GM13977 (cell line): Measurements from ENCODE around the gene RPUSD3.
A peak's percentile ranks its signal among the peaks of the same experiment; 100 is the strongest.

Experiments used
- DNase-seq: peaks from one replicate; pipeline ENCODE4 v3.0.0; 2012; ENCODE audit warnings: low spot score
- in situ Hi-C: fragments of 300-500 bp; cut with MboI; formaldehyde crosslinking; loops from one replicate; pipeline ENCODE4 v1.12.0; 2022; ENCODE audit warnings: low sequenced_read_pairs, low pct_unique_long_range_greater_than_20kb, mixed read lengths, inconsistent platforms; ENCODE audit not compliant: unreplicated experiment
- TF ChIP-seq, protein P1 (sequence below): IDR thresholded peaks from 2 replicates; pipeline ENCODE4 v1.5.1; 2012; ENCODE audit warnings: mild to moderate bottlenecking, control low read depth; ENCODE audit not compliant: insufficient read depth; ENCODE audit errors: extremely low read depth, missing control alignments

Gene RPUSD3

DNA sequence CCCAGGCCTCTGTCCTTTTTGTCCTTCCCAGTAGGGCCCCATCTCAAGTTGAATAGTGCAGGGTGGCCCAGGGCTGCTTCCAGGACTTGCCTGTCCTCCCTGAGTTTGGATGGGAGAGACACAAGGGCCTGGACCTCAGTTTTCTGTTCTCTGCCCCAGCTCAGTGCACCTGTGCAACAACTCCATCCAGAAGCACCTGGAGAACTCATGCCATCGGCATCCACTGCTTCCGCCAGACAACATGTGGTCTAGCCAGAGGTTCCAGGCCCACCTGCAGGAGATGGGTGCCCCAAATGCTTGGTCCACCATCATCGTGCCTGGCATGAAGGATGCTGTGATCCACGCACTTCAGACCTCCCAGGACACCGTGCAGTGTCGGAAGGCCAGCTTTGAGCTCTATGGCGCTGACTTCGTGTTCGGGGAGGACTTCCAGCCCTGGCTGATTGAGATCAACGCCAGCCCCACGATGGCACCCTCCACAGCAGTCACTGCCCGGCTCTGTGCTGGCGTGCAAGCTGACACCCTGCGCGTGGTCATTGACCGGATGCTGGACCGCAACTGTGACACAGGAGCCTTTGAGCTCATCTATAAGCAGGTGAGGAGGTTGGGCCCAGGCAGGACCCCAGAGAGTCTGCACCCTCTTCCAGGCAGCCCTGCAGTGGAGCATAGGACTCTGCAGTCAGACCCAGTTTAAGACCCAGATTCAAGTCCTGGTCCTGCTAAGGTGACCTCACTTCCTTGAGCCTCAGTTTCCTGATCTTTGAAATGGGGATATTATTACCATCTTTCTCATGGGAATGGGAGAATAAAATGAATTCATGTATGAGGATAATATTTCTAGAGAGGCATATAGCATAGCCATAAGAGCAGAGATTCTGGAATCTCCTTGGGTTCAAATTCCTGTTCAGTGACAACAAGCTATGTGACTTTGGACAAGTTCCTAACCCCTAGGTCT lies 14.7 kb downstream of the RPUSD3 start:
- TF ChIP-seq, protein P1, sequence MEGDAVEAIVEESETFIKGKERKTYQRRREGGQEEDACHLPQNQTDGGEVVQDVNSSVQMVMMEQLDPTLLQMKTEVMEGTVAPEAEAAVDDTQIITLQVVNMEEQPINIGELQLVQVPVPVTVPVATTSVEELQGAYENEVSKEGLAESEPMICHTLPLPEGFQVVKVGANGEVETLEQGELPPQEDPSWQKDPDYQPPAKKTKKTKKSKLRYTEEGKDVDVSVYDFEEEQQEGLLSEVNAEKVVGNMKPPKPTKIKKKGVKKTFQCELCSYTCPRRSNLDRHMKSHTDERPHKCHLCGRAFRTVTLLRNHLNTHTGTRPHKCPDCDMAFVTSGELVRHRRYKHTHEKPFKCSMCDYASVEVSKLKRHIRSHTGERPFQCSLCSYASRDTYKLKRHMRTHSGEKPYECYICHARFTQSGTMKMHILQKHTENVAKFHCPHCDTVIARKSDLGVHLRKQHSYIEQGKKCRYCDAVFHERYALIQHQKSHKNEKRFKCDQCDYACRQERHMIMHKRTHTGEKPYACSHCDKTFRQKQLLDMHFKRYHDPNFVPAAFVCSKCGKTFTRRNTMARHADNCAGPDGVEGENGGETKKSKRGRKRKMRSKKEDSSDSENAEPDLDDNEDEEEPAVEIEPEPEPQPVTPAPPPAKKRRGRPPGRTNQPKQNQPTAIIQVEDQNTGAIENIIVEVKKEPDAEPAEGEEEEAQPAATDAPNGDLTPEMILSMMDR, result no peak
- in situ Hi-C loops, result no loop called here
- no peak for DNase-seq

DNA sequence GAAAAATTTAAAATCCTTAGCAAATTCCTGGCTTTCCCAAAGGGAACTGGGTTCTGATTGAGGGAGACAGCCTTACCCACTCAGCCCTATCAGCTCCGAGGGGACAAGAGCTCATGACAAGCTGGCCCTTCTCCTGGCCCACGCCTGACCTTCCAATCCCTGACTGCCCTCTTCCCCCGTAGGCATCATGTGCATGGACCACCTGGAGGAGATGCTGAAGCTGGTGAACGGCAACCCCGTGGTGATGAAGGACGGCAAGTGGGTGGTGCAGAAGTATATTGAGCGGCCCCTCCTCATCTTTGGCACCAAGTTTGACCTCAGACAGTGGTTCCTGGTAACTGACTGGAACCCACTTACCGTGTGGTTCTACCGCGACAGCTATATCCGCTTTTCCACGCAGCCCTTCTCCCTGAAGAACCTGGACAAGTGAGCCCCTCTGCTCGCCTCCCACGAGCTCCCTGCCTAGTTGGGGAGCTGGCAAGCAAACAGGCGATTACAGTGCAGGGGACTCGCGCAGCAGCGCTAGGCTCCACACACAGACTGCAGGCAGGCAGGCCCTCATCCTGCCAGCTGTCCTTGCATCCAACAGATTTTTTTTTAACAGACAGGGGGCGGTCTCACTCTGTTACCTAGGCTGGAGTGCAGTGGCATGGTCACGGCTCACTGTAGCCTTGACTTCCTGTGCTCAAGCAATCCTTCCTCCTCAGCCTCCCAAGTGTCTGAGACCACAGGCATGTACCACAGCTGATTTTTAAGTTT lies 16.8 kb downstream of the RPUSD3 start:
- in situ Hi-C loops, result no loop called here
- TF ChIP-seq, protein P1, result peak; percentile 27

DNA sequence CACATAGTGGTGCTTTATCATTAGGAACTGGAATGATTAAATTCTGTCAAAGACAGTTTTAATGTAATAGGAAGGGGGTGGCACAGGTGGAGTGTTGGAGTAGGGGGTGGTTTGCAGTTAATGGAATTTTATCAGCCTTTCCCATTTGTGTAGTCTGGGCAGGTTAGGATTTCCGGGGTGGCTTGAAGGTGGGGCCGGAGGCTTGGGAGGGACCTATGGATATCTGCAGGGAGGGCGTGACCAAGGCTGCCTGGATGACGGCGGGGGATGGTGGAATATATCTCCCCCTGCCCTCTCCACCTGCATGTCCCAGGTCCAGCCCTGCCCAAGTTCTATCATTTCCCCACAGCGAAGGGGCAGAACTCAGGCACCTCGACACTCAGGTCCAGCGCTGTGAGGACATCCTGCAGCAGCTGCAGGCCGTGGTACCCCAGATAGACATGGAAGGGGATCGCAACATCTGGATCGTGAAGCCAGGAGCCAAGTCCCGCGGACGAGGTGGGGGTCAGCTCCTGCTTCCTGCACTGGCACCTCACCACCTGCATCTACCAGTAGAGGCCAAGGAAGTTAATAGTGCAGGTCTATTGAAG lies 18.3 kb downstream of the RPUSD3 start:
- in situ Hi-C loops, result no loop called here
- TF ChIP-seq, protein P1, result no peak
- no peak for DNase-seq

More for the DNA sequence above, 16.8 kb downstream of the RPUSD3 start:
- DNase-seq, result no peak

DNA sequence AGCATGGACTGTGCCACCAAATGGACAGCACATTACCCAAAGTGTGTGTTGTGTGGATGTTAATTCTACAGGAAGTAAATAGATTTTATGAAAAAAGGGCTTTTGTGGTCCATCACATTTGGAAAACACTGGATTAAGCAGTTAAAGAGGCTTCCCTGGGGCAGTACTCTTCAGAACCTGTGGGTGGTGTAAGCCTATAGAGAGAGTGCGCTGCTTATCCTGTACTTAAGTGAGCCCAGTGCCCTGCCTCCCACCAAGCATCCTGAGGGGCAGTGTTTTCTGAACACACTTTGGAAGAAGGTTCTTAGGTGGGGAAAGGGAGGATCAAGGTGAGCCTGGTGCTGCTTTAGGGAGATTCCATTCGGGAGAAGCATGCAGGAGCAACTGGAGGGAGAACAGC lies 22.9 kb downstream of the RPUSD3 start:
- in situ Hi-C loops, result no loop called here
- TF ChIP-seq, protein P1, result no peak
- no peak for DNase-seq

DNA sequence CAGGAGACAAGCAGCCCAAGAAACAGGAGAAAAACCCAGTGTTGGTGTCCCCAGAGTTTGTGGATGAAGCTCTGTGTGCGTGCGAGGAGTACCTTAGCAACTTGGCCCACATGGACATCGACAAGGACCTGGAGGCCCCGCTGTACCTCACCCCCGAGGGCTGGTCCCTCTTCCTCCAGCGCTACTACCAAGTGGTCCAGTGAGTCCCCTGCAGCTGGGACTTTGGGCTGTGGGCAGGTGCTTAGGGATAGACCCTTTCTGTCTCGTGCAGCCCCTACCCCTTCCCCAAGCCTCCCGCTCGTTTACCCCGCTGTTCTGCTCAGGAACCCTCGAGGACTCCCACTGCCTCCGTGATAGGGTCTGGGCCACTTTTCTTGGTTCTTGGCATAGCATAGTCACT lies 23.3 kb downstream of the RPUSD3 start:
- TF ChIP-seq, protein P1, result no peak
- no peak for DNase-seq
- in situ Hi-C loops, result no loop called here

DNA sequence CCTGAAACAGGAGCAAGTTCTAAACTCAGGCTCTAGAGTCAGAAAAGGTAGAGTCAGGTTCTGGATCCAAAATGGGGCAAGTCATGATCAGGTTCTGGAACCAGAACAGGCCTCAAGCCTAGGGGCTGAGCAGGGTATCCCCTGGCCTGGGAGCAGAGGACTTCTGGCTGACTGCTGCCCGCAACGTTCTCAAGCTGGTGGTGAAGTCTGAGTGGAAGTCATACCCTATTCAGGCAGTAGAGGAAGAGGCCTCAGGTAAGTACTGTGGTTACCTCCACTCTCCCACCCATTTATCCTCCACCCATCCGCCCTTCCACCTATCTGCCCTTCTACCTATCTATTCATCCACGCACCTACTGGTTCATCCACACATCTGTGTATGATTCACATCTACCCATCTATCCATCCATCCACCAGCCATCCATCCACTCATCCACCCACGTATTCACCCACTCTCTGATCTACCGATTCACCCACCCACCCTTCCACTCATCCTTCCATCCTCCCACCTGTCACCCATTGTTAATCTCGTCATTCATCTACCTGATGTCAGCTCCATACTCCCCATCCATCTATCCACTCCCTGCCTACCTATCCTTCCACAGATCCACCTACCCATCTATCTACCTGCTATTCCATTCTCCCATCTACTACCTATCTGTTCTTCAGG lies 25.0 kb downstream of the RPUSD3 start:
- DNase-seq, result no peak
- in situ Hi-C loops, result no loop called here
- TF ChIP-seq, protein P1, result no peak
